PC-3 (cell line): ENCODE results near the gene GTF2B.

Source experiments
- CTCF ChIP-seq: fragments of 300-600 bp; sonication (generic); conservative IDR thresholded peaks from 2 replicates; pipeline ENCODE4 v1.5.1; 2017; ENCODE audit warnings: antibody characterized with exemption, low read depth, mild to moderate bottlenecking, low read length
- EZH2 ChIP-seq: fragments of 300-600 bp; sonication (generic); IDR thresholded peaks from one replicate; pipeline ENCODE4 v1.6.1; 2017; ENCODE audit warnings: antibody characterized with exemption, mild to moderate bottlenecking, low read length; ENCODE audit not compliant: unreplicated experiment
- EZH2phosphoT487 ChIP-seq: fragments of 300-600 bp; sonication (generic); IDR thresholded peaks from 2 replicates; pipeline ENCODE4 v1.6.1; 2018; ENCODE audit warnings: mild to moderate bottlenecking, antibody characterized with exemption, low read length, borderline replicate concordance

GRCh38 chr1:88888750-88889149, 2.6 kb downstream of the GTF2B start:
- TF ChIP-seq CTCF (no peak), EZH2 (no peak), EZH2phosphoT487 (no peak)
